ENCODE data around the gene PARP6.

The PARP6 gene

GRCh38 chr15:72197460-72198355, 74.6 kb downstream of the PARP6 start, which contains the start of gene GRAMD2A:
Gene GRAMD2A (minus strand): TSS chr15:72197787.
- peak; percentile 45 for DNase-seq

GRCh38 chr15:72197041-72197459, 75.3 kb downstream of the PARP6 start:
- no peak for DNase-seq

- DNase-seq = no peak
Observed at GRCh38 chr15:72196409-72197040, 75.8 kb downstream of the PARP6 start.

GRCh38 chr15:72195101-72195511, 77.2 kb downstream of the PARP6 start:
- no peak for DNase-seq

GRCh38 chr15:72193836-72194396, 78.4 kb downstream of the PARP6 start:
- DNase-seq = no peak

GRCh38 chr15:72192416-72192815, 79.9 kb downstream of the PARP6 start:
- no peak for DNase-seq
